HG03139 (cell line): Measurements from ENCODE around the gene CROCC.
"Not testable (repeated sequence)": the region's sequence is repeated elsewhere in the genome, so short reads cannot be mapped to it uniquely, and the experiment has no call there.

ENCODE experiments used
- ATAC-seq: cut with Tn5 transposase; IDR thresholded peaks from one replicate; pipeline ENCODE4 v1.9.1; 2021; ENCODE audit not compliant: unreplicated experiment

Gene CROCC, protein sequence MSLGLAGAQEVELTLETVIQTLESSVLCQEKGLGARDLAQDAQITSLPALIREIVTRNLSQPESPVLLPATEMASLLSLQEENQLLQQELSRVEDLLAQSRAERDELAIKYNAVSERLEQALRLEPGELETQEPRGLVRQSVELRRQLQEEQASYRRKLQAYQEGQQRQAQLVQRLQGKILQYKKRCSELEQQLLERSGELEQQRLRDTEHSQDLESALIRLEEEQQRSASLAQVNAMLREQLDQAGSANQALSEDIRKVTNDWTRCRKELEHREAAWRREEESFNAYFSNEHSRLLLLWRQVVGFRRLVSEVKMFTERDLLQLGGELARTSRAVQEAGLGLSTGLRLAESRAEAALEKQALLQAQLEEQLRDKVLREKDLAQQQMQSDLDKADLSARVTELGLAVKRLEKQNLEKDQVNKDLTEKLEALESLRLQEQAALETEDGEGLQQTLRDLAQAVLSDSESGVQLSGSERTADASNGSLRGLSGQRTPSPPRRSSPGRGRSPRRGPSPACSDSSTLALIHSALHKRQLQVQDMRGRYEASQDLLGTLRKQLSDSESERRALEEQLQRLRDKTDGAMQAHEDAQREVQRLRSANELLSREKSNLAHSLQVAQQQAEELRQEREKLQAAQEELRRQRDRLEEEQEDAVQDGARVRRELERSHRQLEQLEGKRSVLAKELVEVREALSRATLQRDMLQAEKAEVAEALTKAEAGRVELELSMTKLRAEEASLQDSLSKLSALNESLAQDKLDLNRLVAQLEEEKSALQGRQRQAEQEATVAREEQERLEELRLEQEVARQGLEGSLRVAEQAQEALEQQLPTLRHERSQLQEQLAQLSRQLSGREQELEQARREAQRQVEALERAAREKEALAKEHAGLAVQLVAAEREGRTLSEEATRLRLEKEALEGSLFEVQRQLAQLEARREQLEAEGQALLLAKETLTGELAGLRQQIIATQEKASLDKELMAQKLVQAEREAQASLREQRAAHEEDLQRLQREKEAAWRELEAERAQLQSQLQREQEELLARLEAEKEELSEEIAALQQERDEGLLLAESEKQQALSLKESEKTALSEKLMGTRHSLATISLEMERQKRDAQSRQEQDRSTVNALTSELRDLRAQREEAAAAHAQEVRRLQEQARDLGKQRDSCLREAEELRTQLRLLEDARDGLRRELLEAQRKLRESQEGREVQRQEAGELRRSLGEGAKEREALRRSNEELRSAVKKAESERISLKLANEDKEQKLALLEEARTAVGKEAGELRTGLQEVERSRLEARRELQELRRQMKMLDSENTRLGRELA (N-terminal part only)

DNA sequence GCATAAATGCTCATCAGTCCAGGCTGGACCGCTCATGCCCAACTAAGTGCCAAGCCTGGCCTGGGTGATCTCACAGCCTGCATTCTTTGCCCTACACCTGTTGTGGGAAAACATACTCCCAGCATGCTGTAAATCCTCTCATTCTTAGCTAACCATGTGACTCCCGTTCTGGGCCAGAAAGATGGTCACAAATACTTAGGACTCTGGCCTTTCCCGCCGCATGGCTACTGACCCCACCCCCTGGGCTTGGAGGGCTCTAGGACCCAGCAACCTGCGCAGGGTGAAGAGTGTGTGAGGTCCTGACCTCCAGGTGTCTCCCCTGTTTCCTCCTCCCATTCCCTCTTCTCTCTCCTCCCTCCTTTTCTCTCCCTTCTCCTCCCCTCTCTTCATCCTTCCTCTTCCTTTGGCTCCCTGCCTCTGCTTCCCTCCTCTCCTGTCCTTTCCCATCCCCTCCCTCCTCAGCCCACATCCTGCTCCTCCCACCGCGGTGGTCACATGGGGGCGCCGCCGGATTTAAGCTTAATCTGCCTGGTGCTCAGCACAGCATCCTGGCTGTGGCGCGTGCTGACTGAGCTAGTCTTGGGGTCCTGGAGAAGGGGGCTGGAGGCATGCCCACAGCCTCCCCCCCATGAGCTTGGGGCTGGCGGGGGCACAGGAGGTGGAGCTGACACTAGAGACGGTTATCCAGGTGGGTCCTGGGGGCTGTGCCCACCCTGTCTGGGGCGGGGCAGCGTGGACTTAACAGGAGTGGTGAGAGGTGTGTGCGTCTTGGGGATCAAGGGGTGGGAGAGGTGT is at the start of gene CROCC:
CROCC (plus strand) TSS at position 541 of the 795 bp plus-strand sequence; CDS start at position 629, 88 bp downstream.
- ATAC-seq, result no peak

DNA sequence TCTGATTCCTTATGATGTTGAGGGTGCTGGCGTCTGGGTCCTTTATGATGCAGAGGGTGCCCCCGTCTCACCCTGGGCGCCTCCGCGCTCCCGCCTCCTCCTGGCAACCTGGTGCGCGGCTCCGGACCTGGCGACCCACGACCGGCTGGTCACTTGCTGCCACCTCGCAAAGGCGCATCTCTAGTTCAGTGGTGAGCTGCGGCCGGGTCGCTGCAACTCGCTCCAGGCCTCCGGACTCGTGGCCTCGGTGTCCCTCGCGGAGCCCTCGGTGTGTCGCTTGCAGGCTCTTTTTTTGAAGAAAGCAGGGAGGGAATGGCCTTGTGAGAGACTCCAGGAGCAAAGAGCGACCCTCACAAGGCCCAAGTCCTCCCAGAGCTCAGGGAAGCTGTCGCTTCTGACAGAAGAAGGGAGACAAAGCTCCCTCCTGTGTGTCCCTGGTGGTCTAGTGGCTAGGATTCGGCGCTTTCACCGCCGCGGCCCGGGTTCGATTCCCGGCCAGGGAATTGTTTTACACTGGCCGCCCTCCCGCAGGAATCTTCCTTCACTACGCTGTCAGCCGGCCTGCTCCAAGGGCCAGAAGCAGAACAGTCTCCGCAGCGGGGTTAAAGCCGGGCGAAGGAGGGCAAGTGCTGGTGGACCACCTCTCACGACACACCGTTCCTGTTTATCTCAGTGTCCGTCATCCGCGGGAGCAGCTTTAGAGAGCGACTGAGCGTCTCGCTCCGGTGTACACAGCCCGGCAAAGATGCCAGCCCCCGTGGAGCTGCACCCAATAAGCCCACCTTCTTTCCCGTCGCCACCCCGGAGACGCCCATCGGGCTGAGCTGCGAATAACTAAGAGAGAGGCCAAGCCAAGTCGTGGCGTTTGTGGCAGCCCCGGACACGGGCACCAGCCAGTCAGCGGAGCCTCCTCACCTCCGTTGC is 49.3 kb upstream of the CROCC start:
- ATAC-seq, result not testable (repeated sequence)

DNA sequence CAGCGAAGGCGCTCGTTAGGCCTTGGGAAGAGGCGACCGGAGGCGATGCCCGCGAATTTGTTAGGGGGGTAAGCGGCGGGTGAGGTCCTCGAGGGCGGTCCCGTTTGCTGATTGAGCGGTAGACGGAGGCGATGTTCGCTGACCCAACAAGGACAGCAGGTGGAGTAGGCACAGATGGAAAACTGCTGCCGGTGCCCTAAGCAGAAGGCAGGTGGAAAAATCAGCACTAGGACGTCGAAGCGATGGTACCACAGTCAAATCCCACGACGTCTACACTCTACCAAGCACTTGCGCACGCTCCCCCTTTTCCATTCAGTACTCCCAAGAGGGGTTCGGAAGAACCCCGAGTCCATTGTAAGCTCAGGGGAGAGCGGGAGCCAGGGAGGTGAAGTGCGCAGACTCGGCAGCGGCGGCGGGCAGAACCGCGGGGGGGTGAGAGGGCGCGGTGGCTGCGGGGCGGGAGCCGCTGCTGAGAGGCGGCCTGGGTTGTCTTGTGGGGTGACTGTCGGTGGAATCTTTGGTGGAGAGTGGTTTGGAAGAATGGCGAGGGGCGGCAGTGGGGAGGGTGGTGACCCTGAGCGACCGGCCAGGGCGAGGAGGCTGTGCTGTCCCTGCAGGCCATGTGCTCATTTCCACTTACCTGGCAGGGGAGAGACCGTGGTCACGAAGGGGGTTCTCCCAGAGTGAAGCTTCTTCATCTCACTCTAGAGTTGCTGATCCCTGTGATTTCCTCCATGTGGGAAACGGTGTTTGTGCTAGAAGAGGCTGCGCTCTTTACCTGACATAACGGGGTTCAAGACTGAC is 48.5 kb upstream of the CROCC start:
- ATAC-seq, result not testable (repeated sequence)

DNA sequence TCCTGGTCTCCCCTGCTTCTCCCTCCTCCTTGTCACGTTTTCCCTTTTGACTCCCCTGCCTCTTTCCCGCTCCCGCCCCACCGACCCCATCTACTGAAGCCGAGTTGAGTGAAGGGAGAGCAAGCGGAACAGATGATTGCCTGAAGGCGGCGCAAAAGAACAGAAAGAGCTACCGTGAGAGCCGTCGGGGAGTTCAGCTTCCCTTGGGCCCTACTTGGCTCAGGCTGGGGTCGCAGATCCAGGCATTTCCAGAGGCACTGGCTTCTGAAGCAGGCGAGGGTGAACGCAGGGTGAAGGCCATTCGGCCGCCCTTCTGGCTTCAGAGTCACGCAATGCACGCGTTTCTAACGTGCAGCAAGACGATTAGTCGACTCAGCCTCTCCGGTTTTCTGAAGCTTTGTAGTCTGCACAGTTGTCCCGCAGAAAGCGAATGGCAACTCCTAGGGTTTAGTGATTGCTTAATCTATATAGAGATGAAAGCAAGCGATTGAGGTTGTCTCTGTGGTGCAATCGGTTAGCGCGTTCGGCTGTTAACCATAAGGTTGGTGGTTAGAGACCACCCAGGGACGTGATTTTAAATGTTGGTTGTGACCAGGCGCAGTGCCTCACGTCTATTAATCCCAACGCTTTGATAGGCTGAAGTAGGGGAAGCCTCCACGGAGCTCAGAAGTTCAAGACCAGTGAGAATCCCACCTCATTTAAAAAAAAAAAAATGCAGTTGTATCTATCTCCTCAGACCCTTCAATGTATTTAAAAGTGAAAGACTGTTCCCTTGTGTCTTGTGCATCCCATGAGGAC is 46.6 kb upstream of the CROCC start:
- not testable (repeated sequence) for ATAC-seq

DNA sequence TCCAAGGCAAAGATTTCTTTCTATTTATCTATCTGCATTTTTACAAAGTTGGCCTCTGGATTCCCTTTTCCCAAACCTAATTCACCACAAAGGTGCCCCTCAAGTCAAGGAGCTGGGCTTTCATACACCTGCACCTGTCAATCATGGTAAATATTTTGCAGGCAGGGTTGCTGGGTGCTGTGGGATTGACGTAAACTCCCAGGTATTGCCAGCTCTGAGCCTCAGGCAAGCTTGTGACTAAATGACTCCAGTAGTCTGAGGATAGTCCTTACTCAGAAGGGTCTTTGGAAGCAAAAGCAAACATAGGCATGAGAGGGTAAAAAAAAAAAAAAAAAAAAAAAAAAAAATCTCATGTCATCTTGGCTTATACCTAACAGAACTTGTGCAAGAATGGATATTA is 40.0 kb upstream of the CROCC start:
- ATAC-seq, result not testable (repeated sequence)

DNA sequence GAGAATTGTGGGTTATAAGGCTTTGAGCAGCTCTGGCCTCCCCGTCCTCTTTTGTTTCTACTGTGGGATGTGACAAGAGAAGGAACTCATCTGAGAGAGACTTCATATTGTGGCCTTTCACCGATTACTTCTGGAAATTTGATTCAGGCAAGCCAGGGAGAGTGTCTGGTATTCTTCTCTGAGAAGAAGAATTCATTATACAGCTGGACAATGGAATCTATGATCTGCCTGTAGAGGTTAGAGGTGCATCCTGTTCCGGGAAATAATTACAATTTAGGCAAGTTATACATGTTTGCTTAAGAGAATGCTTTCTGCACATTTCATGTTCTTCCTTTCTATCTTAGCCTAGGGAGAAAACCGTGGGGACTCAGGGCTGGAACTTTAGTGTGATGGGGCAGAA is 38.7 kb upstream of the CROCC start:
- ATAC-seq, result no peak

DNA sequence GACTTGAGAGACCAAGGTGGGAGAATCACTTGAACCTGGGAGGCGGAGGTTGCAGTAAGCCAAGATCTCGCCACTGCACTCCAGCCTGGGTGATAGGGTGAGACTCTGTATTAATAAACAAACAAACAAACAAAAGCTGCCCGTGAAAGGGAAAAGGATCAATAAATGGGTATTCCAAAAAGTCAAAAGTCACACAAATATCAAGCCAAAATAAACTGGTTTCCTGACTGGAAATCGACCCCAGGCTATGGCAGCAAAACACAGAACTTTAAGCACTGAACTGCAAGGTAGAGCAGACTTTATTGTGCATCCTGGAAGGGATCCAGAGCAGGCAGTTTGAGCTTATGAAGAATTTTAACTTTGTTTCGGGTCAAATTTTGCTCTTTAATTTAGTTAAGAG is 37.2 kb upstream of the CROCC start:
- ATAC-seq, result not testable (repeated sequence)

DNA sequence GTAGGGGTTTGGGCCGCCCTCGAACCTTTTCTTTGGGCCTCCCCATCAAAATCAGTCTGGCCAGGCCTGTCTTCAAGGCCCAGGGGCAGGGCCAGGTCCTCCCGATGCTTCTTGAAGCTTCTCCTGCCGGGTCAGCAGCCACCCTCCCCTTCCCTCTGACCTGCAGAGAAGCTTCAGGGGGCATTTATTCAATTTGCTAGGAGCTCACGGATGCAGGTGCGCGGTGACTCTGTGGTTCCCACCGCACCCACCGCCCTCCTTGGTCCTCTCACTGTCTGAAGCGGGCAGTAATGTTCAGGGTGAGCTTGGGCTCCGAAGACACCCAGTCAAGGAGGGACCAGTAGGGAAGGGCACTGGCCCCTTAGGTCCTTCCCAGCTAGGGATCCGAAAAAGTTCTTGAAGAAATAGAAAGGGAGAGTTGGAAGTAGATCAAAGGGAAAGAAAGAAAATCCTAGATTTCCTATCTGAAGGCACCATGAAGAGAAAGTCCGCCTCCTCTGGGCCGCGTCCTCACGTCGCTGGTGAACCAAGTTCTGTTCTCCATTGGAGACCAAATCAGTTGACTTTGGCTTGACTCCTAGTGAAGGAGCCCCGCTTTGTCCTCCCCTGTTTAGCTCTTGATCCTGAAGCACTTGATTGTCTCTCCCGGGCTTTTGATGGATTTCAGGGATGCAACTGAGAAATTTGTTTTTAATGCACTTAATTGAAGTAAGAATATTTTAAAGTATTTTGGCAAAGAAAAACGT is 34.7 kb upstream of the CROCC start:
- ATAC-seq, result no peak

DNA sequence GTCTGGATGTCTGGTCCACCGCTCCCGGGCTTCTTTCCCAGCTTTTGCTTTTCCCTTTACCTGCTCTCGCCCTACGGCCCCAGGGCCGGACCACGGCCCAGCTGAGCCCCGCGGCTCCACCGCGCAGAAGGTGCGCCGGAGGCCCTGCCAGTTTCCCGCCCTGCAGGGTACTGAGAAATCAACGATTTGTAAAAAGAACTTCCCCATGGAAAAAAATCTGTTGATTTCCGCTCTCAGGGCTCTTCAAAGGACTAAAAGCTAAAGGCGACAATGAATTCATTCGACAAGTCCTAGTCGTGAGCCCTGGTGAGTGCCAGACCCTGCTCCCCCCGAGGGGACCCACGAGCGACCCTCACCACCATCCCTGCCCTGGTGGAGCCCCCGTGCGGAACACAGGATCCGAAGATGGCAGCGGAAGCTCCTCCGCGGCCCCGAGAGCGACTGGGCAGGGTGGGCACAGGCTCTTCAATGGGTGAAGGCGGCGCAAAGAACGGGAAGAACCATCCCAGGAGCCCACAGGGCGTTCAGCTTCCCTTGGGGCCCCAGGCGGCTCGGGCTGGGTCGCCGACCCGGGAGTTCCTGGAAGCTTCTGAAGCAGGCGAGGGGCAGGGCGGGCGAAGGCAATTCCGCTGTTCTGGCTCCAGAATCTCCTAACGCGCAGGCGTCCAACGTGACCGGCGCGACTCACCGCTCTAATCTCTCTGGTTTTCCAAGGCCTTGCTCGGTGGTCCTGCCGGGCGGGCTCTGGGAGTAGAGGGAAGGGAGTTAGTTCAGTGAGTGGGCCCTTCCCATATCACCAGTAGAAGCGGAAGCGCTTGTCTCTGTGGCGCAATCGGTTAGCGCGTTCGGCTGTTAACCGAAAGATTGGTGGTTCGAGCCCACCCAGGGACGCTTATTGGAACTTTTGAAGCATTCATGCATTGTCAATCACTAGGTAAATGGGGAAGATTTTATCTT is 32.6 kb upstream of the CROCC start:
- ATAC-seq, result no peak

DNA sequence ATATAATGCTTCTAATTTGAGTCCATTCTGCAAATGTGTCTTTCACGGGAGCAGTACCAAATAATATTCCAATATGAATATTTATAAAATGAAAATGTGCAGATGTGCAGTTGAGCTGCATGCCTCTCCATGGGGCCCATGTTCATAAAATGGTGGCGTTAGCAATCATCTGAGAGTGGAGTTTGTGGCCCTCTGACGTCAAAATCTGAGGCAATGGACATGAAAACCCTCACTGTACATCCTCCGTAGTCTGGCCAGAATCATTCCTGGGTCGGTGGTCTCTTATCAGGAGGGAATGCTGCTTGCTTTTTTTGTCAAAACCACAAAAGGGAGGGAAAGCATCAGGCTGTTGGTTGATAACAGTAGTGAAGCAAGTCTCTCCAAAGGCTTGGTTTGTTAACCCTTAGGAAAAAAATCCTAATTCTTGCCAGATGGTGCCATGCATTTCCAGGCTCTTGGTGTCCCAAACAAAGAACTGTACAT is 31.2 kb upstream of the CROCC start:
- not testable (repeated sequence) for ATAC-seq

DNA sequence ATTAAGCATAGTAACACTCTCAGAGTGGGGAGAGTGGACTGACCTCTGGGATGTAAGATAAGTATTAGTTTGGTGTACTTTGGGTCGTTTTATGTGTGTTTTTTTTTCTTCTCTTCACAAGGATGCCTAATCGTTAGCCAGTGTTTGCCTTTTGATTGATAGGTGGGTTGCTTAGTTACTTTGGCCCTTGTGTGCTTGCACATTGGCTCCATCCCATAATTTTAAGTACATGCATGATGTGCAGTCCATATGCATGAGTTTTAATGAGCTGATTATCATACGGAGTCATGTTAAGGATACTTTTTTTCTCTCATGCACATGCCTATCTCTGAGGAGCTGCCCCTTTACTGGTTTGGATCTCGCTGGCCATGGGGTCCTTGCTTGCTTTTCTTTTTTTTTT is 30.7 kb upstream of the CROCC start:
- not testable (repeated sequence) for ATAC-seq

DNA sequence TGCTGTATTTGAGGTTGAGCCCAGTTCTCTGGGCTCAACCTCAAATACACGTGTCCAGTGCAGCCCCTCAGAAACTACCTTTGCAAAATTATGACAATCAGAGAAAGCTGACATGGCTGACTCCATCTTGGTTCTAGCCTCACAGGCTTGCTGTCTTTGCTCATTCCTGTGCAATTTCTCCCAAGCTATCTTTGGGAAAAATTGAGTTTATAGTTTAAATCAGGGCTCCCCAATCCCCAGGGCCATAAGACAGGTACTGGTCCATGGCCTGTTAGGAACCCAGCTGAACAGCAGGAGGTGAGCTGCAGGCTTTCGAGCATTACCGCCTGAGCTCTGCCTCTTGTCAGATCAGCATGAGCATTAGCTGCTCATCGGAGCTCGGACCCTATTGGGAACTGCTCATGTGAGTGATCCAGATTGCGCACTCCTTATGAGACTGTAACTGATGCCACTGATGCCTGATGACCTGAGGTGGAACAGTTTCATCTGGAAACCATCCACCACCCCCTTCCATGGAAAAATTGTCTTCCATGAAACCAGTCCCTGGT is 28.7 kb upstream of the CROCC start:
- not testable (repeated sequence) for ATAC-seq

DNA sequence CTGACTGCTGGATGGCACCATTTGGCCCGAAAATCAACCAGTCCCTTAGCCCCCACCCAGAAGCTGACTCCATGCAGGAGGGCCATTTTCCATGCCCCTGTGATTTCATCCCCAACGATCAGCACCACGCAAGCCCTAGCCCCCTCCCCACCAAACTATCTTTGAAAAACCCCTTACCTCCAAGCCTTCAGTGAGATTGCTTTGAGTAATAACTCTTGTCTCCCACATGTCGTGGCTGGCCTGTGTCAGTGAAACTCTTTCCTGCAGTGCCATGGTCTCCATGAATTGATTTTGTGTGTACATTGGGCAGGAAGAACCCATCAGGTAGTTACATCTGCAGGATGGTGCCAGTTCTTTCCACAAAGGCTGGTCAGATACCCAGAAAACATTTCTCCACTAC is 27.9 kb upstream of the CROCC start:
- ATAC-seq, result not testable (repeated sequence)

DNA sequence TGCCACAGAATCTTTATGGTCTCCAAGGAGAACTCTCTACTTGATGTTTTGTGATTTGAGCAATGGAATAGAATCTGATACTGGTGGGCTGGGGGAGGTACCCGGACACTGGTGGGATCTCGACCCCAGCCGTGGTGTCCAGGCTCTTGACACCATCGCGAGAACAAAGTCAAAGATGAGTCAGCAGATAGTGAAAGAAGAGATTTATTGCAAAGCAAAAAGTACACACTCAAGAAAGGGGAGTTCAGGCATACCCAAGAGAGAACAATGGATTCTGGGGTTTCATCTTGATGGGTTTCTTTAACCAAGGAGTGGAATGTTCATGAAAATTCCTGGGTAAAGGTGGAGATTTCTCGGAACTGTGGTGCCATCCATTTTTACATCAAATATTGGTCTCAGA is 27.4 kb upstream of the CROCC start:
- ATAC-seq, result not testable (repeated sequence)

DNA sequence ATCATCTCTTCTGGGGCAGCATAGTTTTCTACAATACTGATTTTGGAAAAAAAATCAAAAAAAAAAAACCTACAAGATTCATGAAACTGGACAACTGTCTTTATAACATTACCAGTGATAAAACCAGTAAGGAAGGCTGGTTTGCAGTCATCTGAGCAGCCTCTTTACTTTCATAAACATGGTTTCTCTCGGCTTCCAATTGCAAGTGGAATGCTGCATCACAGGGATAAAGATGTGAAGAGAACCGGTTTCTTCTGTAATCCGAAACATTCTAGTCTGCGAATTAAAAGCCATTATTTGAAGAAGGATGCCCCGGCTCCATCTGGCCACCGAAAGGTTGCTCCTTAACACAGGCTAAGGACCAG is 26.5 kb upstream of the CROCC start:
- ATAC-seq, result not testable (repeated sequence)
